SK-N-SH (cell line): ENCODE data around the gene PEMT. TPM values are rescaled to one million over a fixed set of nuclear protein-coding genes. Genes with fewer than 3 reads are reported as not detected.

Experiments
- CTCF ChIA-PET: fragments of 300-600, 350-600 bp; formaldehyde crosslinking; extraction: SDS; loops from one replicate; lab custom pipeline; 2021; lab: Yijun Ruan, JAX
- POLR2A ChIA-PET: fragments of 350-600 bp; sonication (Branson Sonifier 250); formaldehyde crosslinking; extraction: SDS; loops from one replicate; lab custom pipeline; 2020; ENCODE audit warnings: antibody characterized with exemption, inconsistent platforms; lab: Yijun Ruan, JAX
- DNase-seq: peaks from one replicate; pipeline ENCODE4 v3.0.0; 2012
- H2AFZ ChIP-seq: fragments of 200-600 bp; sonication (generic); 2 replicates; pipeline ENCODE4 v1.8.1; 2016; ENCODE audit warnings: antibody characterized with exemption, mild to moderate bottlenecking, low read depth
- H3F3A ChIP-seq: fragments of 200-600 bp; sonication (generic); replicated peaks from 2 replicates; pipeline ENCODE3; 2016; ENCODE audit warnings: antibody characterized with exemption, mild to moderate bottlenecking; ENCODE audit not compliant: insufficient read depth
- H3K27ac ChIP-seq, 2 experiments: fragments of 200-500 bp in 1 of 2; fragments of 200-600 bp in 1 of 2; sonication (Bioruptor generic) in 1 of 2; sonication (generic), shearing (Covaris generic) in 1 of 2; 2 replicates each; pipeline versions ENCODE4 v1.5.1 to v1.6.1; 2014 to 2016; ENCODE audit warnings: low read depth in 2 of 2, inconsistent platforms in 1 of 2, low read length in 1 of 2, mild to moderate bottlenecking in 1 of 2, mixed read lengths in 1 of 2
- H3K27me3 ChIP-seq: fragments of 200-600 bp; sonication (generic), shearing (Covaris generic); 2 replicates; pipeline ENCODE4 v1.6.1; 2016; ENCODE audit warnings: mixed run types; ENCODE audit not compliant: insufficient read depth
- H3K36me3 ChIP-seq, 2 experiments: fragments of 200-500 bp in 1 of 2; fragments of 200-600 bp in 1 of 2; sonication (Bioruptor generic) in 1 of 2; sonication (generic) in 1 of 2; replicated peaks in 1 of 2; 2 replicates each; pipeline versions ENCODE3 to v1.5.1; 2014 to 2016; ENCODE audit warnings: low read length in 1 of 2, mild to moderate bottlenecking in 1 of 2; ENCODE audit not compliant: insufficient read depth in 2 of 2, control insufficient read depth in 1 of 2
- H3K4me1 ChIP-seq, 2 experiments: fragments of 200-500 bp in 1 of 2; fragments of 200-600 bp in 1 of 2; sonication (Bioruptor generic) in 1 of 2; sonication (generic), shearing (Covaris generic) in 1 of 2; 2 replicates each; pipeline versions ENCODE4 v1.5.1 to v1.6.1; 2014 to 2016; ENCODE audit warnings: low read depth in 1 of 2, low read length in 1 of 2, mixed run types in 1 of 2; ENCODE audit not compliant: insufficient read depth in 2 of 2, control insufficient read depth in 1 of 2
- H3K4me2 ChIP-seq: fragments of 200-600 bp; sonication (generic), shearing (Covaris generic); 2 replicates; pipeline ENCODE4 v1.6.1; 2017; ENCODE audit warnings: mixed run types
- H3K4me3 ChIP-seq, 2 experiments: fragments of 200-500 bp in 1 of 2; fragments of 200-600 bp in 1 of 2; sonication (Bioruptor generic) in 1 of 2; sonication (generic), shearing (Covaris generic) in 1 of 2; 2 replicates each; pipeline versions ENCODE4 v1.5.1 to v1.8.1; 2014 to 2016; ENCODE audit warnings: low read depth in 2 of 2, inconsistent platforms in 1 of 2, low read length in 1 of 2, mild to moderate bottlenecking in 1 of 2, mixed read lengths in 1 of 2, moderate library complexity in 1 of 2
- H3K79me2 ChIP-seq: fragments of 200-600 bp; sonication (generic); 2 replicates; pipeline ENCODE4 v1.8.1; 2017; ENCODE audit warnings: mild to moderate bottlenecking; ENCODE audit not compliant: insufficient read depth
- H3K9ac ChIP-seq: fragments of 200-600 bp; sonication (generic); 2 replicates; pipeline ENCODE4 v1.6.1; 2017; ENCODE audit warnings: mixed run types
- H3K9me2 ChIP-seq: fragments of 200-600 bp; sonication (generic); 2 replicates; pipeline ENCODE4 v1.6.1; 2017; ENCODE audit warnings: mixed run types
- H3K9me3 ChIP-seq: fragments of 200-600 bp; sonication (generic); 2 replicates; pipeline ENCODE4 v1.6.1; 2017; ENCODE audit warnings: mixed run types, mild to moderate bottlenecking, moderate library complexity
- H4K20me1 ChIP-seq: fragments of 200-600 bp; sonication (generic); 2 replicates; pipeline ENCODE4 v1.6.1; 2017; ENCODE audit warnings: mild to moderate bottlenecking, mixed run types; ENCODE audit not compliant: insufficient read depth
- ELF1 ChIP-seq: IDR thresholded peaks from 2 replicates; pipeline ENCODE4 v1.4.0; 2012
- FOSL2 ChIP-seq: IDR thresholded peaks from 2 replicates; pipeline ENCODE4 v1.4.0; 2012; ENCODE audit warnings: low read depth, mild to moderate bottlenecking, moderate library complexity, borderline replicate concordance
- GABPA ChIP-seq: IDR thresholded peaks from 2 replicates; pipeline ENCODE4 v1.4.0; 2012; ENCODE audit warnings: low read depth, mild to moderate bottlenecking
- NFIC ChIP-seq: IDR thresholded peaks from 2 replicates; pipeline ENCODE4 v1.4.0; 2012; ENCODE audit warnings: borderline replicate concordance
- NRF1 ChIP-seq: IDR thresholded peaks from 2 replicates; pipeline ENCODE4 v1.6.1; 2012; ENCODE audit warnings: low read depth, mild to moderate bottlenecking, low read length
- RFX5 ChIP-seq: IDR thresholded peaks from 2 replicates; pipeline ENCODE4 v1.6.1; 2012; ENCODE audit warnings: mild to moderate bottlenecking, improper control_type of control experiment, low read length
- TAF1 ChIP-seq: IDR thresholded peaks from 2 replicates; pipeline ENCODE4 v1.6.1; 2012; ENCODE audit warnings: low read depth, mild to moderate bottlenecking, low read length, moderate library complexity, borderline replicate concordance
- WGBS: methylation state at CpG from one replicate; pipeline ENCODE4 v1.1.6; 2017; ENCODE audit warnings: low lambda C conversion rate; 5-methylcytosine and 5-hydroxymethylcytosine counted together
- polyA plus RNA-seq, 3 experiments: library from polyadenylated mRNA; depleted of rRNA; stranded (reverse); fragments of >200 nt; gene quantifications; 2 replicates each; pipeline ENCODE4 v1.2.3, GENCODE V29; 2012
- TF ChIP-seq, protein P1 (sequence below): IDR thresholded peaks from 2 replicates; pipeline ENCODE4; 2012
- TF ChIP-seq, protein P2 (sequence below): IDR thresholded peaks from 2 replicates; pipeline ENCODE4 v1.6.1; 2012; ENCODE audit warnings: mild to moderate bottlenecking, low read depth, low read length, moderate library complexity
- TF ChIP-seq, protein P3 (sequence below): IDR thresholded peaks from 2 replicates; pipeline ENCODE4 v1.4.0; 2012; ENCODE audit warnings: low read depth

PEMT gene
- polyA plus RNA-seq, 1 of the 3 experiments (the other 2 are of a cell fraction) = 52.8 TPM

DNA sequence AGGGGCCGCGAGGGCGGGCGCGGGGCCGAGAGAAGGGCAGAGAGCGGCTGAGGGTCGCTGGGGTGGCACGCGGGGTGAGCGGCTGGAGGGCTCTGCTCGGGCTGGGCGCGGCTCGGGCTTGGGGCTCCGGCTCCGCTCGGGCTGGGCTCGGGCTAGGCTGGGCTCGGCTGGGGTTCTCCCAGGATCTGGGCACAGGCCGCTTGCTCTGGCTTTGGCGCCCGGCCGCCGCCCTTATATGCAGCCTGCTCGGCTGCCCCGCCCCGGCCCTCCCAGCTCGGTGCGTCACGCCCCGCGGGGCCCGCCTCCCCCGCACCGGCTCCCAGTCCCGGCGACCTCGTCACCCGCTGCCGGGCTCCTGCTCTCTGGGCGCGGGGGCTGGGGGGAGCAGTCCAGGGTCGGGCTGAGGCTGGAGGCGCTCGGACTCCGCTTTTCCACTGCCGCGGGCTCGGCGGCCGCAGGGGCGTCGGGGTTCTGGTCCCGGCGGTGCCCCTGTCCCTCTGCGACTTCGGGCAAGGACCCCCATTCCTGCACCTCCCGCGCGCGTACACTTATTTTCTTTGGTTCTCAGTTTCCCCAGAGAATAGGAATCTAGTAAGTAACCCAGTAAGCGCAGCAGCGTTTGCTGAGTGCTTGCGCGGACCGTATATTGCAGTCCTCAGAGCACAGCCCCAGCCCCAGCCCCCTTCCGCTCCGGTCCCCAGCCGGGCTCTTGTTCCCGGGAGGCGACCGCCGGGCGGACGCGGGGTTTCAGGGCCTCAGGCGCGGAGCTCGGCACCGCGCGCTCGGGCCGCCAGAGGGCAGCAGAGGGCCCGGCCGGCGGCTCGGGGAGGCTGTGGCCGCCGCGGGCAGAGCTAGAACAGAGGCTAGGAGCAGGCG lies 95.1 kb downstream of the PEMT start, which contains the start of gene RASD1 (continued):
- TF ChIP-seq TAF1 = peak; percentile 60; the same call in 1 of the 2 replicates
- no peak for TF ChIP-seq NFIC
- TF ChIP-seq GABPA = no peak
- TF ChIP-seq RFX5 = no peak
- TF ChIP-seq ELF1 = no peak
- TF ChIP-seq FOSL2 = no peak
- TF ChIP-seq, all 33 proteins: peak for 7

DNA sequence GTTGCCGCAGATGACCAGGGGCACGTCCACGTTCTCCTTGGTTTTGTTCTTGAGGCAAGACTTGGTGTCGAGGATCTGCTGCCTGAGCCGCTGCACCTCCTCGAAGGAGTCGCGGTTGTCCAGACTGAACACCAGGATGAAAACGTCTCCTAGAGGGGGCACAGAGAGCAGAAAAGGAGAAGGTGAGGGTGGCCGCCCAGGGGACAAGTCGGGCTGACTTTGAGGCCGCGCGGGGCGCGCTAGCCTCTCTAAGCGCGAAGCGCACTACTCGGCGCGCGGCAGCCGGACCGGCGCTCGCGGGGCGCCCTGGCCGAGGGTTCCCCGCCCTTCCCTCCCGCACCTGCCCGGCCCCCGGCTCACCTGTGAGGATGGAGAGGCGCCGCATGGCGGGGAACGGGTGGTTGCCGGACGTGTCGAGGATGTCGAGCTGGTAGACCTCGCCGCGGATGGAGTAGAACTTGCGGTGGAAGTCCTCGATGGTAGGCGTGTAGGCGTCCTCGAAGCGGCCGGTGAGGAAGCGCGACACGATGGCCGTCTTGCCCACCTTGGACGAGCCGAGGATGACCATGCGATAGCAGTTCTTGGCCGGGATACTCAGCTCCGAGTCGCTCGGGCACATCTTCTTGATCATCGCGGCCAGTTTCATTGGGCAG lies 95.8 kb downstream of the PEMT start:
- POLR2A ChIA-PET = interaction anchor here (0.9 to 2.7 kb wide), 9 partner anchors 19 to 94 kb away, joined by 3 to 14 read pairs (median 6); no protein-coding TSS in a partner anchor
- no peaks in the 10 kb centered on the region for H3K9me3 ChIP-seq
- H3K27ac ChIP-seq = no peak overlapping the region
- CTCF ChIA-PET = interaction anchor here (0.6 to 6.7 kb wide), 32 partner anchors 10 to 617 kb away, joined by 3 to 185 read pairs (median 8); partner anchors contain the start of gene PEMT
- peaks cover 0 to 21% of the 10 kb centered on the region in 2 experiments for H3K36me3 ChIP-seq
- H3K79me2 ChIP-seq = no peaks in the 10 kb centered on the region
- DNase-seq = no peak
- 68% methylated on average over 39 of the region's 65 CpGs for WGBS
- H2AFZ ChIP-seq = peak overlapping the region; percentile 56; the same call in 1 of the 2 replicates
- H3F3A ChIP-seq = no peaks in the 10 kb centered on the region
- TF ChIP-seq, protein P1, sequence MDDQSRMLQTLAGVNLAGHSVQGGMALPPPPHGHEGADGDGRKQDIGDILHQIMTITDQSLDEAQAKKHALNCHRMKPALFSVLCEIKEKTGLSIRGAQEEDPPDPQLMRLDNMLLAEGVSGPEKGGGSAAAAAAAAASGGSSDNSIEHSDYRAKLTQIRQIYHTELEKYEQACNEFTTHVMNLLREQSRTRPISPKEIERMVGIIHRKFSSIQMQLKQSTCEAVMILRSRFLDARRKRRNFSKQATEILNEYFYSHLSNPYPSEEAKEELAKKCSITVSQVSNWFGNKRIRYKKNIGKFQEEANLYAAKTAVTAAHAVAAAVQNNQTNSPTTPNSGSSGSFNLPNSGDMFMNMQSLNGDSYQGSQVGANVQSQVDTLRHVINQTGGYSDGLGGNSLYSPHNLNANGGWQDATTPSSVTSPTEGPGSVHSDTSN = no peak
- TF ChIP-seq, protein P2, sequence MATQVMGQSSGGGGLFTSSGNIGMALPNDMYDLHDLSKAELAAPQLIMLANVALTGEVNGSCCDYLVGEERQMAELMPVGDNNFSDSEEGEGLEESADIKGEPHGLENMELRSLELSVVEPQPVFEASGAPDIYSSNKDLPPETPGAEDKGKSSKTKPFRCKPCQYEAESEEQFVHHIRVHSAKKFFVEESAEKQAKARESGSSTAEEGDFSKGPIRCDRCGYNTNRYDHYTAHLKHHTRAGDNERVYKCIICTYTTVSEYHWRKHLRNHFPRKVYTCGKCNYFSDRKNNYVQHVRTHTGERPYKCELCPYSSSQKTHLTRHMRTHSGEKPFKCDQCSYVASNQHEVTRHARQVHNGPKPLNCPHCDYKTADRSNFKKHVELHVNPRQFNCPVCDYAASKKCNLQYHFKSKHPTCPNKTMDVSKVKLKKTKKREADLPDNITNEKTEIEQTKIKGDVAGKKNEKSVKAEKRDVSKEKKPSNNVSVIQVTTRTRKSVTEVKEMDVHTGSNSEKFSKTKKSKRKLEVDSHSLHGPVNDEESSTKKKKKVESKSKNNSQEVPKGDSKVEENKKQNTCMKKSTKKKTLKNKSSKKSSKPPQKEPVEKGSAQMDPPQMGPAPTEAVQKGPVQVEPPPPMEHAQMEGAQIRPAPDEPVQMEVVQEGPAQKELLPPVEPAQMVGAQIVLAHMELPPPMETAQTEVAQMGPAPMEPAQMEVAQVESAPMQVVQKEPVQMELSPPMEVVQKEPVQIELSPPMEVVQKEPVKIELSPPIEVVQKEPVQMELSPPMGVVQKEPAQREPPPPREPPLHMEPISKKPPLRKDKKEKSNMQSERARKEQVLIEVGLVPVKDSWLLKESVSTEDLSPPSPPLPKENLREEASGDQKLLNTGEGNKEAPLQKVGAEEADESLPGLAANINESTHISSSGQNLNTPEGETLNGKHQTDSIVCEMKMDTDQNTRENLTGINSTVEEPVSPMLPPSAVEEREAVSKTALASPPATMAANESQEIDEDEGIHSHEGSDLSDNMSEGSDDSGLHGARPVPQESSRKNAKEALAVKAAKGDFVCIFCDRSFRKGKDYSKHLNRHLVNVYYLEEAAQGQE = no peak
- TF ChIP-seq, protein P3, sequence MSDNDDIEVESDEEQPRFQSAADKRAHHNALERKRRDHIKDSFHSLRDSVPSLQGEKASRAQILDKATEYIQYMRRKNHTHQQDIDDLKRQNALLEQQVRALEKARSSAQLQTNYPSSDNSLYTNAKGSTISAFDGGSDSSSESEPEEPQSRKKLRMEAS = no peak
- TF ChIP-seq RFX5 (no peak), NRF1 (no peak)
- H3K4me3 ChIP-seq = peak overlapping the region; percentile 63 to 76
- peak overlapping the region; percentile 23; the same call in 1 of the 2 replicates for H3K9ac ChIP-seq
- no peaks in the 10 kb centered on the region for H3K9me2 ChIP-seq
- H3K27me3 ChIP-seq = no peaks in the 10 kb centered on the region
- H3K4me1 ChIP-seq = peaks cover 0 to 7% of the 10 kb centered on the region in 2 experiments; a peak in 1 of 4 replicates
- peak overlapping the region; percentile 100 for H3K4me2 ChIP-seq
- H4K20me1 ChIP-seq = no peaks in the 10 kb centered on the region
